Body of pancreas (tissue), 4 donors: ENCODE measurements around the gene ERC2. TPM values are rescaled to one million over a fixed set of nuclear protein-coding genes. Genes with fewer than 3 reads are reported as not detected.

Experiments used
- ATAC-seq: fragments of 150-250 bp; one replicate; pipeline ENCODE4 v1.9.1; 2016
- DNase-seq, 4 donors: peaks; one replicate each; pipeline ENCODE4 v3.0.0-alpha.2; 2019
- H3K27ac ChIP-seq, 4 donors: fragments of 200-600 bp; sonication (generic); 1 replicate in 3 of 4; 2 replicates in 1 of 4; pipeline versions ENCODE4 v1.5.1 to v1.6.1; 2016 to 2019; ENCODE audit warnings: mild to moderate bottlenecking in 1 of 4, mixed read lengths in 1 of 4, moderate library complexity in 1 of 4
- H3K27me3 ChIP-seq, 2 donors: fragments of 200-600 bp; sonication (generic); one replicate each; pipeline ENCODE4 v1.6.0; 2016; ENCODE audit warnings: mild to moderate bottlenecking in 1 of 2
- H3K36me3 ChIP-seq, 2 donors: fragments of 200-600 bp; sonication (generic); replicated peaks in 1 of 2; 2 replicates each; pipeline ENCODE4 v1.5.1; 2016; ENCODE audit warnings: low read depth in 2 of 2; ENCODE audit not compliant: insufficient read depth in 1 of 2
- H3K4me1 ChIP-seq: fragments of 200-600 bp; sonication (generic); one replicate; pipeline ENCODE4 v1.6.0; 2016
- H3K4me3 ChIP-seq, 2 donors: fragments of 200-600 bp; sonication (generic); 1 replicate in 1 of 2; 2 replicates in 1 of 2; pipeline ENCODE4 v1.5.1; 2016 to 2019
- H3K9me3 ChIP-seq, 3 donors: fragments of 200-600 bp; sonication (generic); 1 replicate in 2 of 3; 2 replicates in 1 of 3; pipeline ENCODE4 v1.5.1; 2016
- POLR2A ChIP-seq, 3 donors: fragments of 450-650 bp; IDR thresholded peaks; one replicate each; pipeline ENCODE4 v1.6.1; 2016; ENCODE audit warnings: antibody characterized with exemption in 3 of 3, mild to moderate bottlenecking in 2 of 3
- WGBS, 2 donors: methylation state at CpG; one replicate each; pipeline ENCODE4 v1.1.5; 2017; 5-methylcytosine and 5-hydroxymethylcytosine counted together
- intact Hi-C: fragments of 100-400 bp; cut with DNase I; formaldehyde crosslinking; loops from one replicate; pipeline ENCODE4 v1.15.1; 2023
- total RNA-seq, 2 donors: library from RNA; depleted of rRNA; stranded (reverse); fragments of >200 nt; gene quantifications; one replicate each; pipeline ENCODE4 v1.1.0, GENCODE V29; 2016
- TF ChIP-seq, protein P1 (sequence below), 7 experiments: fragments of 450-650 bp in 4 of 7; fragments of 200-600 bp in 3 of 7; sonication (generic) in 3 of 7; IDR thresholded peaks; one replicate each; pipeline ENCODE4 v1.5.1; 2016 to 2019; ENCODE audit warnings: antibody characterized with exemption in 7 of 7

Gene ERC2
- total RNA-seq, 2 donors from 2014 or later = 4.0 to 4.7 TPM

GRCh38 chr3:56144805-56145204 is 323.5 kb downstream of the ERC2 start:
- no peak for TF ChIP-seq POLR2A (IDR thresholded peaks at IDR 0.05)
- TF ChIP-seq, protein P1, sequence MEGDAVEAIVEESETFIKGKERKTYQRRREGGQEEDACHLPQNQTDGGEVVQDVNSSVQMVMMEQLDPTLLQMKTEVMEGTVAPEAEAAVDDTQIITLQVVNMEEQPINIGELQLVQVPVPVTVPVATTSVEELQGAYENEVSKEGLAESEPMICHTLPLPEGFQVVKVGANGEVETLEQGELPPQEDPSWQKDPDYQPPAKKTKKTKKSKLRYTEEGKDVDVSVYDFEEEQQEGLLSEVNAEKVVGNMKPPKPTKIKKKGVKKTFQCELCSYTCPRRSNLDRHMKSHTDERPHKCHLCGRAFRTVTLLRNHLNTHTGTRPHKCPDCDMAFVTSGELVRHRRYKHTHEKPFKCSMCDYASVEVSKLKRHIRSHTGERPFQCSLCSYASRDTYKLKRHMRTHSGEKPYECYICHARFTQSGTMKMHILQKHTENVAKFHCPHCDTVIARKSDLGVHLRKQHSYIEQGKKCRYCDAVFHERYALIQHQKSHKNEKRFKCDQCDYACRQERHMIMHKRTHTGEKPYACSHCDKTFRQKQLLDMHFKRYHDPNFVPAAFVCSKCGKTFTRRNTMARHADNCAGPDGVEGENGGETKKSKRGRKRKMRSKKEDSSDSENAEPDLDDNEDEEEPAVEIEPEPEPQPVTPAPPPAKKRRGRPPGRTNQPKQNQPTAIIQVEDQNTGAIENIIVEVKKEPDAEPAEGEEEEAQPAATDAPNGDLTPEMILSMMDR (IDR thresholded peaks at IDR 0.05) = no peak
- no peak overlapping the region for H3K4me3 ChIP-seq
- WGBS, 2 donors = 73 to 81% methylated on average over 4 of the region's 4 CpGs
- no peaks in the 10 kb centered on the region for H3K36me3 ChIP-seq
- no peaks in the 10 kb centered on the region for H3K9me3 ChIP-seq
- no peaks in the 10 kb centered on the region for H3K27me3 ChIP-seq
- ATAC-seq (no peak), DNase-seq (no peak)
- intact Hi-C loops = no loop called here
- H3K27ac ChIP-seq = no peak overlapping the region
- H3K4me1 ChIP-seq = no peaks in the 10 kb centered on the region

- H3K36me3 ChIP-seq = no peaks in the 10 kb centered on the region
- H3K4me3 ChIP-seq = no peak overlapping the region
- ATAC-seq (no peak), DNase-seq (no peak)
- intact Hi-C loops = no loop called here
- H3K9me3 ChIP-seq = no peaks in the 10 kb centered on the region
- WGBS, 2 donors = 13 to 31% methylated on average over 1 of the region's 1 CpG
- H3K27ac ChIP-seq = no peak overlapping the region
- H3K27me3 ChIP-seq = no peaks in the 10 kb centered on the region
- no peaks in the 10 kb centered on the region for H3K4me1 ChIP-seq
- TF ChIP-seq, protein P1 (IDR thresholded peaks at IDR 0.05) = no peak
- no peak for TF ChIP-seq POLR2A (IDR thresholded peaks at IDR 0.05)
Observed at GRCh38 chr3:56137415-56137814, 330.9 kb downstream of the ERC2 start.

DNA sequence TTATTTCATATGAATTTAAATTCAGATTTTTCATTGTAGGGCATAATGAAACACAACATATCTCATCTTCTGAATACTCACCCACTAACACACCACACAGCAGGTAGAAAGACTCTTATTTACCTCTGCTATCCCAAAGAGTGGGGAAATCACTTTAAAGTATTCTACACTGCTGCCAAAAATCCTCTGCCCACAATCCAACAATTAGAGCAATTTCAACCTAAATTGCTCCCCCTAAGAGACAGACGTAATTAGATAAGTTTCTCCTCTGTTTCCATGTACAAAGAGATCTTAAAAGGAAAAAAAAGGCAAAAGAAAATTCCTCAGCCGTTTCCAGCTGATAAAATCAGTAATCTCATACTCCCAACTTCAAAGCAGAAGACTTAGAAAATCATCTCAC is 331.8 kb downstream of the ERC2 start:
- Histone ChIP-seq H3K36me3 (no peaks in the 10 kb centered on the region), H3K27ac (no peak overlapping the region), H3K4me3 (no peak overlapping the region), H3K9me3 (no peaks in the 10 kb centered on the region), H3K4me1 (no peaks in the 10 kb centered on the region), H3K27me3 (no peaks in the 10 kb centered on the region)
- intact Hi-C loops = no loop called here
- no peak for TF ChIP-seq POLR2A (IDR thresholded peaks at IDR 0.05)
- TF ChIP-seq, protein P1 (IDR thresholded peaks at IDR 0.05) = no peak
- DNase-seq = no peak
- WGBS, 2 donors = 49 to 60% methylated on average over 2 of the region's 2 CpGs
- ATAC-seq = no peak

- TF ChIP-seq POLR2A (IDR thresholded peaks at IDR 0.05) = no peak
- TF ChIP-seq, protein P1 (IDR thresholded peaks at IDR 0.05) = no peak
- DNase-seq (no peak), ATAC-seq (no peak)
- Histone ChIP-seq H3K9me3 (no peaks in the 10 kb centered on the region), H3K27me3 (no peaks in the 10 kb centered on the region), H3K4me1 (no peaks in the 10 kb centered on the region), H3K36me3 (no peaks in the 10 kb centered on the region), H3K4me3 (no peak overlapping the region), H3K27ac (no peak overlapping the region)
- intact Hi-C loops = no loop called here
- 62 to 71% methylated on average over 4 of the region's 4 CpGs for WGBS, 2 donors
Observed at GRCh38 chr3:56135941-56136340, 332.3 kb downstream of the ERC2 start.

- 95 to 100% methylated on average over 2 of the region's 2 CpGs for WGBS, 2 donors
- no peaks in the 10 kb centered on the region for H3K36me3 ChIP-seq
- H3K4me1 ChIP-seq = no peaks in the 10 kb centered on the region
- no peaks in the 10 kb centered on the region for H3K27me3 ChIP-seq
- intact Hi-C loops = no loop called here
- ATAC-seq (no peak), DNase-seq (no peak)
- no peak for TF ChIP-seq POLR2A (IDR thresholded peaks at IDR 0.05)
- TF ChIP-seq, protein P1 (IDR thresholded peaks at IDR 0.05) = no peak
- H3K27ac ChIP-seq = no peak overlapping the region
- H3K9me3 ChIP-seq = no peaks in the 10 kb centered on the region
- no peak overlapping the region for H3K4me3 ChIP-seq
Observed at GRCh38 chr3:56133423-56133822, 334.8 kb downstream of the ERC2 start.
